RWPE2 (cell line): Measurements from ENCODE around the gene SH3BP4.
A peak's percentile ranks its signal among the peaks of the same experiment; 100 is the strongest.

ENCODE experiments used
- ATAC-seq: fragments of 200-7000 bp; cut with Tn5 transposase; 3 replicates; pipeline ENCODE4 v1.9.1; 2021; ENCODE audit warnings: low read depth
- DNase-seq: peaks from one replicate; pipeline ENCODE4 v3.0.0-alpha.2; 2020; ENCODE audit warnings: low spot score
- H3K27ac ChIP-seq: fragments of 450-650 bp; 2 replicates; pipeline ENCODE4 v1.5.1; 2017; ENCODE audit warnings: mild to moderate bottlenecking; ENCODE audit not compliant: poor library complexity, severe bottlenecking
- H3K27me3 ChIP-seq: fragments of 250-450 bp; sonication (Bioruptor Pico); 2 replicates; pipeline ENCODE4 v1.5.1; 2021; ENCODE audit warnings: mild to moderate bottlenecking, moderate library complexity; ENCODE audit not compliant: insufficient read depth, poor library complexity, severe bottlenecking
- H3K36me3 ChIP-seq: fragments of 250-450 bp; sonication (Bioruptor Pico); 2 replicates; pipeline ENCODE4 v1.5.1; 2020; ENCODE audit warnings: low read depth, mild to moderate bottlenecking, moderate library complexity
- H3K4me1 ChIP-seq: fragments of 250-450 bp; sonication (Bioruptor Pico); 2 replicates; pipeline ENCODE4 v1.5.1; 2021; ENCODE audit warnings: mild to moderate bottlenecking, moderate library complexity; ENCODE audit not compliant: insufficient read depth, poor library complexity, severe bottlenecking
- H3K4me3 ChIP-seq: fragments of 250-450 bp; sonication (Bioruptor Pico); 2 replicates; pipeline ENCODE4 v1.5.1; 2021; ENCODE audit warnings: mild to moderate bottlenecking, moderate library complexity; ENCODE audit not compliant: severe bottlenecking
- H3K9me3 ChIP-seq: fragments of 250-450 bp; sonication (Bioruptor Pico); 2 replicates; pipeline ENCODE4 v1.5.1; 2021; ENCODE audit warnings: mild to moderate bottlenecking, moderate library complexity; ENCODE audit not compliant: severe bottlenecking
- CTCF ChIP-seq: fragments of 450-650 bp; IDR thresholded peaks from one replicate; pipeline ENCODE4 v1.5.1; 2017; ENCODE audit warnings: mild to moderate bottlenecking, moderate library complexity; ENCODE audit not compliant: poor library complexity, severe bottlenecking

Gene SH3BP4

DNA sequence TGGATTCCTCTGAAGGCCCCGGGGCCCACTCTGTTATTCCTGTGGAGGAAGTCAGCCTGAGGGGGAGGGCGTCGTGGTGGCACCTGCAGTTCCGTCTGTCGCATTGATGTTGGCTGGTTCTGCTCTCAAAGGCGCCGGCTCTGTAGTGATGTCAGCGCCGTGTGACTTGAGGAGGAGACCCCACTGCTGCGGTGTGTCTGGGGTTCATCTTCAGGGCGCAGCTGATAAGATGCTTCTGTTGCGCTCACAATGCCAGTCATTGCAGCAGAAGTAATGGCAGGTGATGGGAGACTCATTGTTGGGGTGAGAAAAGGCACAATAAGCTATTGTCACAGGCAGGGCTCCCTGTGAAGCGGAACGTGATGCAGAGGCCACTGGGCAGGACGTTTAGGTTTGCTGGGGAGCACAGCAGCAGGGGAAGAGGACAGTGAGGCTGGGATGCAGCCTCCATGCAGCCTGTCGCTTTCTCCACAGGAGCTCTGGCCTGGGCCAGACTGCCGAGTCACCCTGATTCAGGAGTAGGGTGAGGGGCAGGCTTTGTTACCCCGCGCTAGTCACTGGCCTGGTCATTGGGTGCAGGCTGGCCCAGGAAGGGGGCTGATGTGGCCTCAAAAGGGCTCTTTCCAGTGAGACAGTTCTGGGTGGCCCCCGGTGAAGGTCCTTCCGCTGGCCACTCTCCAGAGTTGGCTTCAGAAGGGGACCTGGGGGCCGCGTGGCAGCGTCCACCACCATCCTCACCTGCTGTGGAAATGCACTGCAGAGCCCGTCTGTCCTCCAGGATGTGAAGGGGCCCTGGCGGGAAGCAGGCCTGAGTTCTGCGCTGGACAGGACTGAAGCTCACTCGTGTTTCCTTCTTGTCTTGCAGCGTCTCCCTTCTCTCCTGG is 42.9 kb downstream of the SH3BP4 start:
- peaks cover 42% of the 10 kb centered on the region for H3K36me3 ChIP-seq
- ATAC-seq: no peak
- H3K27ac ChIP-seq: no peak overlapping the region
- TF ChIP-seq CTCF: no peak
- peaks cover 7% of the 10 kb centered on the region for H3K4me1 ChIP-seq
- no peaks in the 10 kb centered on the region for H3K27me3 ChIP-seq
- no peak for DNase-seq
- H3K9me3 ChIP-seq: no peaks in the 10 kb centered on the region
- no peak overlapping the region for H3K4me3 ChIP-seq

DNA sequence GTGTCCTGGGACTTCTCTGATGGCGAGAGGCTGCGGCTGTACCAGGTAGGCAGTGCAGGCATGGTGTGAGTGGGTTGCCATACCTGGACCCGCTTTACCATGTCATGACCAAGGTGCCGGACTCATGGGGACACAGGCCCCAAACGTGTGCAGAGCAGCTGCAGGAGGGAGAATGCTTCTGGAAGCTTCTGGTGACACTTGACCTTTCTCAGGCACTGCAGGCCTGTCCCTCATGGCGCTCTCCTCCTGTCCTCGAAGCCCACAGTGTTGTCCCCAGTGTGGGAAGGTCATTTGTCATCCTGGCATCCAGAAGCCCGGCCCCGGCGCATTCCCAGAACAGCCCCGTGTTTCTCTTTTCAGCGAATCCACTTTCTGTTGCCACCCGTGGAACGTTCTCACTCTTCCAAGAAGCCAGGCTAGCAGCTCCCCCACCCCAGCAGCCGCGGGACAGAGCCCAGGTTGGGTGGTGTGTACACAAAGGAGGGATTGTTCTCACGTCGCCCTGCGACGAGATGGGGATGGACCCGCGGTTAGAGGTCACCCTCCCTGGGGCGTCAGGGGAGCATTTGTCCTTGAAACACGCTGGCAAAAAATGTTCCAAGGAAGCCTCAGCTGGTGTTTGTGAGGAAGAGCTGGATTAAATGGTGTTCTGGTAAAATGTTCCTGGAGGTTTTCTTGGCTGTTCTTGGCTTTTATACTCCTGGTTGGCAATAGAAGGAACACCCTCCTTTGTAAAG is 43.7 kb downstream of the SH3BP4 start:
- ATAC-seq (no peak), DNase-seq (no peak)
- no peak for TF ChIP-seq CTCF
- H3K4me1 ChIP-seq: no peaks in the 10 kb centered on the region
- H3K9me3 ChIP-seq: no peaks in the 10 kb centered on the region
- no peak overlapping the region for H3K4me3 ChIP-seq
- H3K27me3 ChIP-seq: no peaks in the 10 kb centered on the region
- H3K27ac ChIP-seq: peak overlapping the region; percentile 14
- peaks cover 41% of the 10 kb centered on the region for H3K36me3 ChIP-seq

GRCh38 chr2:234996069-234996940 is 44.5 kb downstream of the SH3BP4 start:
- TF ChIP-seq CTCF: no peak

GRCh38 chr2:234996941-234997270 is 45.1 kb downstream of the SH3BP4 start:
- ATAC-seq: no peak
- Histone ChIP-seq H3K27ac (peak overlapping the region; percentile 14), H3K27me3 (no peaks in the 10 kb centered on the region), H3K9me3 (no peaks in the 10 kb centered on the region), H3K4me1 (no peaks in the 10 kb centered on the region), H3K4me3 (no peak overlapping the region), H3K36me3 (peaks cover 40% of the 10 kb centered on the region)
- no peak for DNase-seq
- no peak for TF ChIP-seq CTCF

More at GRCh38 chr2:234996069-234996940, 44.5 kb downstream of the SH3BP4 start:
- no peak for DNase-seq
- Histone ChIP-seq H3K4me1 (no peaks in the 10 kb centered on the region), H3K27me3 (no peaks in the 10 kb centered on the region), H3K4me3 (no peak overlapping the region), H3K36me3 (peaks cover 38% of the 10 kb centered on the region), H3K9me3 (no peaks in the 10 kb centered on the region), H3K27ac (peak overlapping the region; percentile 14)
- ATAC-seq: peak; percentile 53
